CD4-positive, alpha-beta T cell treated with Interleukin-15 for 4 hours (primary cell): ENCODE measurements around the gene FBXO2.
A peak's percentile ranks its signal among the peaks of the same experiment; 100 is the strongest.

Source experiments
- DNase-seq: peaks from one replicate; pipeline ENCODE4 v3.0.0-alpha.2; 2020; ENCODE audit warnings: low spot score

Gene FBXO2

DNA sequence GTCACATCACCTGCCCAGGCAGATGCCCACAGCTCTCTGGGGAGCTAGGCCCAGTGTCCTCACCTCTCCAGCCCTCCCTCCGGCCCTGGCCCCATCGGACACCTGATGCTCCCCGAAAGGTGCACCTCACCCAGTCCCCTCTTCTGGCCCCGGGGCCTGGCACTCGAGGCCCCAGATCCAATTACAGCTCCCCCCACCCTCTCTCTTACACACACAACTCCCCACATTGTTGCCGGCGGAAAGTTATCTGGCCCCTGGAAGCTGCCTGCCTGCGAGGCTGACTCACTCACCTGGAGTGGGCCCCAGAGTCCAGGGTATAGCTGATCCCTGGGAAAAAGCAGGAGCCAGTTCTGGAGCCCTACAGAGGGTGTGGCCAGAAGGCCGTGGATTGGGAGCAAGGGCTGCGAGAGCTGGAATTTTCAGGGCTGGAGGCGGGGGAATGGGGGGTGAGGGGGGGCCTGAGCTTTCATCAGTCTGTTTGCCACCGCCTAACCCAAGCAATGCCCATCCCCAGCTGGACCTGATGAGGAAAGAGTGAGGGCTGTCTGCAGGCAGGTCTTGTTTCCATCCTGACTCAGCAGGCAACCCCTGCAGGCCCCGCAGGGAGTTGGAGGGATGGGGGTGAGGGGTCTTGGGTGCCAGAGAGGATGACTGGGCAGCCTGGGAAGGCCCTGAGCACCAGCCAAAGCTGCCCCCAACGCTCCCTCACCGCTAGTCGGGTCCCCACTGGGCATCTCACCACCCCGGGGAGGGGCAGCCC, 948 bp downstream of the FBXO2 start:
- no peak for DNase-seq

DNA sequence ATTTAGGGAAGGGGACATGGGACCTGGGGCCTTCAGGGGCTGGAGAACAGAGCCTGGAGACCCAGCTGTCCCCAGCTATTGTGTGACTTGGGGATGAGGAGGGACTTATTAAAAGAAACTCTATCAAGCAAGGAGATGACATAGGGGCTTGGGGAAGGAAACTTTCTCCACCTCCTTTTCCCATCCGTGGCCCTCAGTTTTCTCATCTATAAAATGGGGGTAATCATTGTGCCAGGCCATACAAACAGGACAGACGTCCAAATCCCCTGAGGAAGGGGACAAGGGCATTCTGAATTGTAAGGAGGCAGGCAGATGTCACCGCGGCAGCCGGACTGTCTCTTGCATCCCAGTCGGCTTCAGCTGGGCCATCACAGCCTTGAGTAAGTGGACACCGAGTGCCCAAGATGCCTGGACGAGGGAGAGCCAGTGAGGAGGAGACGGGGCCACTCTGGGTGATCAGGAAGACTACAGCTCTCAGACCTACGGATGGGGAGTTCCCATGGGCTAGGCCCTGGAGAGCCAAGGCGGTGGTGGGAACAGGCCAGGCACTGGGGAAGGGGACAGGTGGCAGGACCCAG, 1.9 kb downstream of the FBXO2 start:
- DNase-seq: no peak

DNA sequence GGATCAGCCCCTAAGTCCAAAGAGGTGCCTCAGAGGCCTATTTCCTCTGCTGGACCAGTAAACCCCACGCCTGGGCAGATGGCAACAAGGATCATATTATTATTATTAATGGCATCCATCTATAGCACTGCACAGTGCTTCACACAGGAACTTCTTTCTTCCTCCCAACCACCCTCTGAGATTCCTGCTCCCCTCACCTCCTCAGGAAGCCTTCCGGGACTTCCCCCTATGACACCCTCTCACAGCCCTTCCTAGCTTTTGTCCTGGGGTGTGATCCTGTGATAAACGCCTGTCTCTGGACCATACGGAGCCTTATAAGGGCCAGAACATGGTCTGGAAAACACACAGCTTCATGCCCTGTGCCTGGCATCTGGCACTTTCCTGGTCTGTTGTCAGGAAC, 3.2 kb downstream of the FBXO2 start:
- DNase-seq: no peak

DNA sequence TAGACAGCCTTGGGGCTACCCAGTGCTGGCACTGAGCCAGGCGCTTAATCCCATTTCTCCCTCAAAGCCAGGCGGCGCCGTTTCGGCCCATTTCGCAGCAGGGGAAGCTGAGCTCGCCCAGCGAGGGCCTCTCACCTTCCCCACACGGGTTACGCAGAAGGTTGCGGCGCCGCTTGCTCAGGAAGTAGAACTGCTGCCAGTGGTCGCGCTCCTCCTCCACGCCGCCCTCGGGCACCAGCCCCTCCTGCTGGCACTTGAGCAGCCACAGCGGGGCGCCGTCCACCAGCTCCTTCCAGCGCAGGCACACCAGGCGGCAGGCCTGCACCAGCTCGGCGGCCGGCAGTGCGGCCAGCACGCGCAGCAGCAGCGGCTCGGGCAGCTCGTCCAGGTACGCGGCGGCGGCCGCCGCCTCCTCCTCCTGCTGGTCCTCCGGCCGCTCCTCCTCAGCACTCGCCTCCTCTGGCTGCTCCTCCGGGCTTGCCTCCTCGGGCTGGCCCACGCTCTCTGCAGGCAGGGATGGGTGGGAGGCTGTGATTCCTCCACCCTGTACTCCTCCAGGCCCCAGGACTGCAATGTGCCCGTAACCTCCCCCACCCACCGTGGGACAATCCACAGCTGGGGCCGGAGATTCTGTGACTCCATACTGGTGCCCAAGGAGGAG, 3.8 kb downstream of the FBXO2 start:
- peak; percentile 79 for DNase-seq

DNA sequence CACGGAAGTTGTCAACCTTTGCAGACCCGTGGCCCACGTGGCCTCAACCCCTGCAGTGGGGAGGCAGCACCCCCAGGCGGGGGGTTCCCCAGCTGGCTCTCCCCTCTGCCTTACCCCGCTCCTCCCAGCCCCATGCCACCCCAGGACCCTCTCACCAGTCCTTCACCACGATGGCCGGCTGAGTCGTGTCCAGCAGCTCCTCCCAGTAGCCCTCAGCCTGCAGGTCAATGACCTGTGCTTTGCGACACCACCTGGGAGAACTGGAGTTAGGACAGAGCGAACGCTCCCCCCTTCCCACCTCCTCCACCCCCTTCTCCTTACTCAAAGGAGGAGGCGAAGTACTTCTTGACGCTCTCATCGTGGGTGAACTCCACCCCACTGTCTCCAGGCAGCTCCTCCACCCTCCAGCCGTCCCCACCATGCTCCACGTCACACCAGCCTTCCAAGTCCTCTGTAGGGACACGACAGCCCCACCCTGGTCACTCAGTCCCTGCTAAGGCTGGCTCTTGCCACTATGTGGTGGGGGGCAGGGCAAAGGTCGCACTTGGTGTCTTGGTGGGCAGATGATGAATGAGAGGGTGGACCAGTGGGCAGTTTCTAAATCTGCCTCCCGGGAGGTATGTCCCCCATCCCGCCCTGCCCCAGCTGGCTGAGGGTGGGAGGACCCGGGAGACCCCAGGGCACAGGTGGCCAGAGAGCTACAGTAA, 4.5 kb downstream of the FBXO2 start:
- no peak for DNase-seq

DNA sequence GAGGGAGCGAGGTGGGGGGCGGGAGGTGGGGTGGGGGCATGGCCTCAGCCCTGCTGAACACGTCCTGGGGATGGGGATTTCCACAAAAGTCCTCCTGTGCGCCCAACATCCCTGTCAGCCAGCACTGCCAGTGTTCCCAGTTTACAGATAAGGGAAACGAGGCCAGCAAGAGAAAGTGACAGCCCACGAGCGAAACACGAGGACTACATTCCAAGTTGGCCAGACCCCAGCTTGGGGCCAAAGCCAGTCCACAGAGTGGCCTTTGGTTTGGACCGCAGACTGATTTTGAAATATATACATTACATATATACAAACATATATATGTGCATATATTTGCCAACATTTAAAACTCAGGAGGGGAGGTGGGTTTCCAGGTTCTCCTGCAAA, 5.0 kb downstream of the FBXO2 start:
- DNase-seq: no peak

DNA sequence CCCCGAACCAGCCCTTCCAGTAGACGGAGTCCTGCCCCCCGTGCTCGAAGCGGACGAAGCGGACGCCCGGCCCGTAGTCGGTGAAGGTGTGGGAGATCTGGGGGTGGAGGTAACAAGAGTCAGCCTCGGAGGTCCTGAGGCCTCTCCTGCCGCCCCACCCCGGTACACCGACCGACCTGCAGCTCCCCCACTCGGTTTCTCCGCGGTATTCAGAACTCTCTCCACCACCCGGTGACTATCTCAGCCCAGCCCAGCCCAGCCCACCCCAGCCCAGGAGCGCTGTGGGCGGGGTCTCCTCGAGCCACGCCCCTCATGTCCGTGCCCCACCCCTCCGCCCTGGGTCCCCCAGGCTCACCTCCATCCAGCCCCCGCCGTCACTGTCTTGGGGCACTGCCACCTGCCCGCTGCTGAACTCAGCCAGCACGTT, 5.5 kb downstream of the FBXO2 start:
- DNase-seq: no peak

DNA sequence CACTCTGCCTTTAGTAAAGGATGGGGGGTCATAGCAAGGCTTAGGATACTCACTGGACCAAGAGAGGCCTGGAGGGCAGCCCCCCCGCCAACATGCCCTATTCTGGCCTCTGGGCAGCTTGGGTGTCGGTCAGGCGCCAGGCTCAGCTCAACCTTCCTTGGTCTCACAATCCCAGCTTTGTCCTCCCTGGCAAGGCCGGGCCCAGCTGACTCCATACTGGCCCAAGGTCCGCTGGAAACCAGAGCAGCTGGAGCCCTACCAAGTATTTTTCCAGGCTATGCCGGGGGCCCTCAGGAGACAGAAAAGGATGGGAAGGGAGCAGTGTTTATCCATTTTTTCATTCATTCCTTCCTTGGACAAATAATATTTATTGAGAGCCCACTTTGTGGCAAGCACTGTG, 6.2 kb downstream of the FBXO2 start:
- no peak for DNase-seq

DNA sequence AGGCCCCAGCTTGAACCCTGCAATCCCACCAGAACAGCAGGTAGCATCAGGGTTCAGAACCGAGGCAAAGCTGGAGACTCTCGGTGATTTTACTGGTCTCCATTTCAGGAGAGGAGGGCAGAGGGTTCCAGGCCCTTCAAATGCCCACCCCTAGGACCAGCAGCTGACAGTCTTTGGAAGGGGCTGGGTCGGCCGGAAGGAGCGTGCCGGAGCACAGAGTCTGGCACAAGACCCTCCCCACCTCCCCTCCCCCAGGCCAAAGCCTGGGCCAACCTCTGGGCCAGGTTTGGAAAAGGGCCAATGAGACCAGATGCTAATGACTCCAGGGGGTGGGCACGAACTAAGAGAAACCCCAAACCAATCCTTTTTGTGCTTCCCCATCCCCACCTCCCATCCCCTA, 6.9 kb downstream of the FBXO2 start:
- no peak for DNase-seq

DNA sequence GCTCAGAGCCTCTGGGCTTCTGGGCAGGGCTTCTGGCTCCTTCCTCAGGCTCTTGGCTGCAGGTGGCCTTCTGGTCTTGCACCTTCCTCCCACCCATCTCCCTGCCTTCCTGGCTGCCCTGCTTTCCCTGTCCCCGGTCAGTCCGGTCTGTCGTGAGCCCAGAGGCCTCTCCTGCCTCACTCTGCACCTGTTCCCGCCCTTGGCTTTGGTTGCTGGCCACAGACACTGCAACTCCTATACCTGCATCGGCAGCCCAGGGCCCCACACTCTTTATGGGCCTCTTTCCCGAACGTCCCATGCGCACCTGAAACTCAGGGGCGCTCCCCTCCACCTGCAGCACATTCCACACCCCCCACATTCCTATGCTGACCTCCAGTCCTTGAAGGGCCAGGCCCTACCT, 7.9 kb downstream of the FBXO2 start:
- no peak for DNase-seq

DNA sequence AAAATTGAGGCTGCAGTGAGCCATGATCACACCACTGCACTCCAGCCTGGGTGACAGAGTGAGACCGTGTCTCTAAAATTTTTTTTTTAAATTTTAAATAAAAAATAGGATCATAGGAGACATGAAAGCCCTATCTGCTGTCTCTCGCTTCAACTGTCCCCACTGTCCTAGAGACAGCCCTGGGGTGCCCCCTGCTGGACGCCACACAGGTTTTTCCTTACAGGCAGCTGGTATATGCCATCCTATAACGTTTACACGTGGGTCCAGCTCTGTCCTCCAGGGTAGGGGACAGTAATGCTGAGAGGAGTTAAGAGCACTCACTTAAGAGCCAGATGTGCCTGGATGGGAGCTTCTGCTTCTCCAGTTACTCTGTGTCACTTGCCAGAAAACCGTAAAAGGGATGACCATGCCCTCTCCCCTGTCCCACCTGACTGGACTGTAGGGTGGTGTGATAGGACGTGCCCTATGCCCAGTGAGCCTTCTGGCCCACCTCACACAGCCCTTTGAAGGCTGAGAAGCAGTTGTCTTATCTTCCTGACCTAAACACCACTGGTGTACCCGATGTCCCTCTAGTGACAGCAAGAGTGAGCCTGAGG, 8.5 kb downstream of the FBXO2 start:
- peak; percentile 79 for DNase-seq

DNA sequence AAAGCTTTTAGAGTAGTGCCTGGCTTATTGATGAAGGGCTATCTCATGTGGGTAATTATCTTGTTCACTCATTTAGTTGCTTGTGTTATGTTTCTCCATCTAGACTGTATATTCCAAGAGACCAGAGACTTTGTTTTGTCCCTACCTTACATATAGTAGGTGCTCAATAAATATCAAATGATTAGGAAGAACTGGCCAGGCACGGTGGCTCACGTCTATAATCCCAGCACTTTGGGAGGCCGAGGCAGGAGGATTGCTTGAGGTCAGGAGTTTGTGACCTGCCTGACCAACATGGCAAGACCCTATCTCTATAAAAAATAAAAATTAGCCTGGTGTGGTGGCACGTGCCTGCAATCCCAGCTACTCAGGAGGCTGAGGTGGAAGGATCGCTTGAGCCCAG, 9.0 kb downstream of the FBXO2 start:
- no peak for DNase-seq

DNA sequence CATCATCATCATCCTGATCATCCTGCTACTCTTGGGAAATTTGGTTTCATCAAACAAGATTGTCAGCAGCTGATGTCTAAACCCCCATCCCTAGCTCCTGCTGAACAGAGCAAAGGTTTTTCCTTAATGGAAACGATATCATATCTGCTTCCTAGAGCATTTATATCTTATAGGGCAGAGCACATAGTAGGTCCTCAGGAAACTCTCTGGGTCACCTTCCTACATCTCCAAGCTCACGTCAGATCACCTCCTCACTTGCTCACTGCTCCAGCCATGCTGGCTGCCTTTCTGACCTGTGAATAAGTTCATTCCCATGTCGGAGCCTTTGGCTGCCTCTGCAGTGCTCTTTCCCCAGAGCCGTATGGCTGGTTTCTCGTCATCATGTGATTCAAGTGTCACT, 10.4 kb downstream of the FBXO2 start:
- DNase-seq: no peak

DNA sequence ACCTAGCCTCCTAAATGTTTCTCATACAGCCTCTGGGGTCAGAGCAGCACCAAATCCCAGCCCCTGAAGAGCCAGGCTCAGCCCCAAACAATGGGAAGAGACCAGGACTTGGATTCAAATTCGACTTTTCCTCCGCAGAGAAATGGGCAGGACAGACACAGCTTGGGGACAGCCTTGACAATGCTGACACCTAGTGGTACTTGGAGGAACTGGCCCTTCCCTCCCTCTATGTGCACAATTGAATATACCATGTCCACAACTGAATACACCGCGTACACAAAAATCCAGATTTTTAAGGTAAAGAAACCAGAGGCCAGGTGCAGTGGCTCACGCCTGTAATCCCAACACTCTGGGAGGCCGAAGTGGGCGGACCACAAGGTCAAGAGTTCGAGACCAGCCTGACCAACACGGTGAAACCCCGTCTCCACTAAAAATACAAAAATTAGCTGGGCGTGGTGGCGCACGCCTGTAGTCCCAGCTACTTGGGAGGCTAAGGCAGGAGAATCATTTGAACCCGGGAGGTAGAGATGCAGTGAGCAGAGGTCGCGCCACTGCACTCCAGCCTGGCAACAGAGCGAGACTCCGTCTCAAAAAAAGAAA, 11.7 kb downstream of the FBXO2 start:
- peak; percentile 74 for DNase-seq

DNA sequence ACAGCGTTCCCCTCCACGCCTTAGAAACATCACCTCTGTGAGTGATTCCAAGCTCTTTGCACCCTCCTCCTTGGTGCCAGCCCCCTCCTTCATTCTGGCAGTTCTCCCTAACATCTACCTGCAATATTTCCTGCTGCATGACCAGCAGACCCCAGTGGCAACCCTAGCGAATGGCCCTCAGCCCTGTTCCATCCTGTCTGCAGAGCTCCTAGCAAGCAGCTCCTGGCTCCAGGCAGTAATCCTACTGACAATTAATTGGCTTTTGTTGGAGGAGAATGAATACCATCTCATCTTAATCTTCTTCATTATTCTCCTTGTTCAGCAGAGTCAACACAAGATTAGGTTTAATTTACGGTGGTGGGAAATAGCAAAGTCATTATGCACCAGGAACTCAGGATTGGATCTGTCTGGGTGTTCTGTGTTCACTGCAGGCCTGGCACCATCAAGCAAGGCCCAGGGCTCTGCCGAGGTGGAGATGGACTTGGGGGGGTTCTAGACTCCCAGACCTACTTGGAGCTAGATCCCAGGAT, 12.4 kb downstream of the FBXO2 start:
- no peak for DNase-seq

DNA sequence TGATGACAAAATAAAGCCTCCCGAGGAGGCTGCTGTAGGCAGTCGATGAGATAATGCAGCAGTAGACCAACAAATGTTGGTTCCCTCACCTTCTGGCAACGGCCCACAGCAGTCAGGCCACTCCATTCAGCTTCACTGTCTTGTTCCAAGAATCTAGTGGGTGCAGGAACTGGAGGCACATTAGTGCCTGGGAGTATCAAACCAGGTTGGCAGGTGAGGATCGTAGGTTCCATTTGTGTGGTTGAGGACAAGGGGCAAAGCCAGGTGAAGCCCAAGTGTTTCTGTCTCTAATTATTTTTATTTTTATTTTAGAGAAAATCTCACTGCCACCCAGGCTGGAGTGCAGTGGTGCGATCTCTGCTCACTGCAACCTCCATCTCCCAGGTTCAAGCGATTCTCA, 13.3 kb downstream of the FBXO2 start:
- no peak for DNase-seq

DNA sequence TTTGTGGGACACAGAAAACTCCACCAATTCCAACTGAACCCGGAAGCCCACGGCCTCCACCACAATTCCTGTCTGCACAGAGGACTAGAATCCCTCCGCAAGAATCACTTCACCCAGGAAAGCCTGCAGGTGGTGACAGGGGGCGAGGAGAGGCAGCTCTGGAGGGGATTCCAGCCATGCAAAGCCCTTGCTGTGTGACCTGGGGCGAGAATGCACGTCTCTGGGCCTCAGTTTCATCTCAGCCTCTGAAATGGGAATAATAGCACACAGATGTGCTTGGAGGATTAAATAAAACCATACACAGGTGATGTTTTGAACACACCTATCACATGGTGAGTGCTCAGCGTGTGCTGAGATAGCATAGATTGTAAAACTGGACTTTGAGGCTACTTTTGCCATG, 14.1 kb downstream of the FBXO2 start:
- no peak for DNase-seq

DNA sequence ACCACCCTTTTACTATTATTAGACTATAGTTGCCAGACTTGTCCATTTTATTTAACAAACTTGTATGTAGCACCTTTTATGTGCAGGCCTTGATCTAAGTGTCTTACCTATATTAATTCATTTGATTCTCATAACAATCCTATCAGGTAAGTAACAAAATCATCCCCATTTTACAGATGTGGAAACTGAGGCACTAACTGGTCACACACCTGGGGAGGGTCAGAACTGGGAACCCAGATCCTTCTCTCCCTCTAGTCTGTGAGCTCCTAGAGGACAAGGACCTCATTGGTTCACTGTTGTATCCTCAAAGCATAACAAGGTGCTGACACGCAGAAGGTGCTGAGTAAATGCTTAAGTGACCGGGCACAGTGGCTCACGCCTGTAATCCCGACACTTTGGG, 14.9 kb downstream of the FBXO2 start:
- no peak for DNase-seq

DNA sequence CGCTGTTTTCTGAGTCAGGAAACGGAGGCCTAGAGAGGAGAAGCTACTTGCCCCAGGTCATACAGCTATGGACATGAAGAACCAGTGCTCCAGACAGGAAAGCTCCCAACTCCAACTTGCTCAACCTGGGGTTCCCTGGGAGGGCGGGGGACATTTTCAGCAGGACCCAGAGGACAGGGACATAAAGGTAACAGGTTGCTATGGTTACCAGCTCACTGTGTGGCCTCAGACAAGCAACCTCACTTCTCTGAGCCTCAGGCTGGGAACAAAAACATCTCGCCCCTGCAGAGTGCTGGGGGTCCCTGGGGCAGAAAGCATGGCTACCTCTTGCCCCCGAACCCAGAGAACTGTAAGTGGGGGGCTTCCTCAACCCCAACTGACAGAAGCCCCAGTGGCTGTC, 16.1 kb downstream of the FBXO2 start:
- DNase-seq: no peak

DNA sequence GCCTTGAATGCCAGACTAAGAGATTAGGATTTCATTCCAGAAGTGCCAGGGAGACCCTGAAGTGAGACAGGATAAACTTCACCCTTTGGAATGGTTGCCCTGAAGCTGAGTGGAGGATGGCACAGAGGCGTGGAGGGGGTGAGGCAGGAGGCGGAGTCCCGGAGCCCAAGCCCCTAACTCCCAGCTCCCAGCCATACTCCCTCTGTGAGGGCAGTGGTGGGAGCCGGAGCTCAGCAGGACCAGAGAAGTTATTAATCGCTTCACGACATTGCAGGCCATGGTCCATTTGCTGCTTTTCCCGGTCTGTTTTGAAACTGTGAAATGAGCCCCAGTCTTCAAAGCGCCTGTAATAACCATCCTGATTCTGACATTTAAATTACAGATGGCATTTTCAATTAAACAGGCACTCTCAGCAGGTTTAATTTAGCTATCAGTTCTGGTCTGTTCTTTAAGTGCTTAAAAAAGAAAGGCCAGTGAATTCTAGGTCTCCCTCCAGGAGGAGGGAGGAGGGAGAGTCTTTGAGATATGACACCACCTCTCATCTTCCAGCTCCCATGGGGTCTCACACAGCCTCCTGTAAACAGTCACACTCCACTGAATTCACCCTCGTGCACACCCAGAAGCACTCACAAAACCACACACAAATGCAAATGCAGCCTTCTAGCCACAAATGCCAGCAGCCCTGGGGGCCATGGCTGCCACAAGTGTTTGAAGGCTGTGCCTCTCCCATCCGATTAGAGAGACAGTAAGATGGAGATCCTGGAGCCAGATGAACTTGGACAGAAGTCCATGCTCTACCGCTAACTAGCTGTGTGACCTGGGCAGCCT, 19.6 kb downstream of the FBXO2 start:
- no peak for DNase-seq
